ENCODE data around the gene PODXL. TPM values are rescaled to one million over a fixed set of nuclear protein-coding genes. Genes with fewer than 3 reads are reported as not detected.

Gene PODXL
- total RNA-seq, 6 experiments from 2014 or later, result 10.4 to 23.2 (median 21.3) TPM

- peak; percentile 59 for DNase-seq
- Mint-ChIP-seq H3K4me1 (ENCODE audit: low read depth) (peaks cover 70% of the 10 kb centered on the region), H3K27ac (peak overlapping the region; percentile 3; the same call in 1 of the 2 replicates), H3K36me3 (ENCODE audit: low read depth) (no peaks in the 10 kb centered on the region), H3K9me3 (no peaks in the 10 kb centered on the region), H3K27me3 (ENCODE audit: insufficient read depth) (peaks cover 10% of the 10 kb centered on the region), H3K4me3 (peak overlapping the region; percentile 16; the same call in 1 of the 2 replicates)
- TF ChIP-seq CTCF (IDR thresholded peaks at IDR 0.05), result no peak
These were observed 46.0 kb upstream of the PODXL start for GRCh38 chr7:131602304-131602993.

- Mint-ChIP-seq H3K4me3 (no peak overlapping the region), H3K9me3 (no peaks in the 10 kb centered on the region), H3K36me3 (ENCODE audit: low read depth) (no peaks in the 10 kb centered on the region), H3K27me3 (ENCODE audit: insufficient read depth) (peaks cover 11% of the 10 kb centered on the region), H3K4me1 (ENCODE audit: low read depth) (peaks cover 49% of the 10 kb centered on the region), H3K27ac (peak overlapping the region; percentile 76)
- TF ChIP-seq CTCF (IDR thresholded peaks at IDR 0.05), result no peak
- peak; percentile 65 for DNase-seq
These were observed 43.9 kb upstream of the PODXL start for GRCh38 chr7:131600085-131600881.

- H3K27me3 Mint-ChIP-seq (ENCODE audit: insufficient read depth), result peaks cover 18% of the 10 kb centered on the region
- H3K36me3 Mint-ChIP-seq (ENCODE audit: low read depth), result no peaks in the 10 kb centered on the region
- no peak overlapping the region for H3K4me3 Mint-ChIP-seq
- H3K27ac Mint-ChIP-seq, result no peak overlapping the region
- DNase-seq, result no peak
- no peak for TF ChIP-seq CTCF (IDR thresholded peaks at IDR 0.05)
- H3K9me3 Mint-ChIP-seq, result no peaks in the 10 kb centered on the region
- peaks cover 18% of the 10 kb centered on the region for H3K4me1 Mint-ChIP-seq (ENCODE audit: low read depth)
These were observed 40.4 kb upstream of the PODXL start for GRCh38 chr7:131596785-131597184.

GRCh38 chr7:131595699-131596098 lies 39.3 kb upstream of the PODXL start:
- no peaks in the 10 kb centered on the region for H3K9me3 Mint-ChIP-seq
- DNase-seq, result no peak
- no peak overlapping the region for H3K4me3 Mint-ChIP-seq
- H3K36me3 Mint-ChIP-seq (ENCODE audit: low read depth), result no peaks in the 10 kb centered on the region
- peaks cover 19% of the 10 kb centered on the region for H3K27me3 Mint-ChIP-seq (ENCODE audit: insufficient read depth)
- peaks cover 7% of the 10 kb centered on the region for H3K4me1 Mint-ChIP-seq (ENCODE audit: low read depth)
- no peak for TF ChIP-seq CTCF (IDR thresholded peaks at IDR 0.05)
- no peak overlapping the region for H3K27ac Mint-ChIP-seq

- Mint-ChIP-seq H3K27me3 (ENCODE audit: insufficient read depth) (peaks cover 24% of the 10 kb centered on the region), H3K4me3 (no peak overlapping the region), H3K27ac (no peak overlapping the region), H3K4me1 (ENCODE audit: low read depth) (no peaks in the 10 kb centered on the region; the same call in 1 of the 2 replicates), H3K9me3 (no peaks in the 10 kb centered on the region), H3K36me3 (ENCODE audit: low read depth) (no peaks in the 10 kb centered on the region)
- no peak for TF ChIP-seq CTCF (IDR thresholded peaks at IDR 0.05)
- no peak for DNase-seq
These were observed 35.4 kb upstream of the PODXL start for GRCh38 chr7:131591687-131592319.
